GM21723 (cell line): ENCODE results near the gene SLC8A2.

Experiments used
- ATAC-seq: cut with Tn5 transposase; IDR thresholded peaks from one replicate; pipeline ENCODE4 v1.9.1; 2021; ENCODE audit warnings: mild to moderate bottlenecking, moderate library complexity; ENCODE audit not compliant: unreplicated experiment

Gene SLC8A2

GRCh38 chr19:47432091-47432490, 39.6 kb downstream of the SLC8A2 start:
- no peak for ATAC-seq

DNA sequence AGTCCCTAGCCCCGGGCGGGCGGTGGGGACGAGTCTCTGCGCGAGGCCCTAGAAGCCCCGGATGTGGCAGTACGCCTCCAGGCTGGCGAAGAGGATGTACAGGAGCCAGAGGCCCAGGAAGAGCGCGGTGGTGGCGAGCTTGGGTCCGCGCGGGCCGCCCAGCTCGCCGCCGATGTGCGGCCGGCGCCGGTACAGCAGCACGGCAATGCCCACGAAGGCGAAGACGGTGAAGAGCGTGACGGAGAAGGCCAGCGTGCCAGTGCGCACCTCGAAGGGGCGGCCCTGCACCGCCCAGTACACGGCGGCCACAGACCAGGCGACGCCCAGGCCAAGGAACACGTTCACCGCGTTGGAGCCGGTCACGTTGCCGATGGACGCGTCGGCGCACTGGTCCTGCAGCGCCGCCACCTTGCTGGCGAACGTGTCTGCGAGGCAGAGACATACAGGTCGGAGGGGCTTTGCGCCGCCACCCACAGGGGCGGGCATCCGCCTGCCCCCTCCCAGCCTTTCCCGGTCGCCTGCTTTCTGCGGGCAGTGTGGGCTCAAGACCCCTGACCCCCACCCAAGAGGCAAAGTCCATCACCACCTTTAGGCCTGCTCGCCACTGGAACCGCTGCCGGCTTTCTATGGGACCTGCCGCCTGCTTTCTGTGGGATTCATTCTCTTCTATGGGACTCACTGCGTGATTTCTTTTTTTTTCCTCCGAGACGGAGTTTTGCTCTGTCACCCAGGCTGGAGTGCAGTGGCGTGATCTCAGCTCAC, 41.5 kb downstream of the SLC8A2 start:
- no peak for ATAC-seq

GRCh38 chr19:47429140-47429793, 42.4 kb downstream of the SLC8A2 start:
- no peak for ATAC-seq

- ATAC-seq = no peak
Measured at GRCh38 chr19:47428177-47428894, 43.4 kb downstream of the SLC8A2 start.

- peak; percentile 55 for ATAC-seq
Measured at GRCh38 chr19:47427241-47428176, 44.2 kb downstream of the SLC8A2 start.

DNA sequence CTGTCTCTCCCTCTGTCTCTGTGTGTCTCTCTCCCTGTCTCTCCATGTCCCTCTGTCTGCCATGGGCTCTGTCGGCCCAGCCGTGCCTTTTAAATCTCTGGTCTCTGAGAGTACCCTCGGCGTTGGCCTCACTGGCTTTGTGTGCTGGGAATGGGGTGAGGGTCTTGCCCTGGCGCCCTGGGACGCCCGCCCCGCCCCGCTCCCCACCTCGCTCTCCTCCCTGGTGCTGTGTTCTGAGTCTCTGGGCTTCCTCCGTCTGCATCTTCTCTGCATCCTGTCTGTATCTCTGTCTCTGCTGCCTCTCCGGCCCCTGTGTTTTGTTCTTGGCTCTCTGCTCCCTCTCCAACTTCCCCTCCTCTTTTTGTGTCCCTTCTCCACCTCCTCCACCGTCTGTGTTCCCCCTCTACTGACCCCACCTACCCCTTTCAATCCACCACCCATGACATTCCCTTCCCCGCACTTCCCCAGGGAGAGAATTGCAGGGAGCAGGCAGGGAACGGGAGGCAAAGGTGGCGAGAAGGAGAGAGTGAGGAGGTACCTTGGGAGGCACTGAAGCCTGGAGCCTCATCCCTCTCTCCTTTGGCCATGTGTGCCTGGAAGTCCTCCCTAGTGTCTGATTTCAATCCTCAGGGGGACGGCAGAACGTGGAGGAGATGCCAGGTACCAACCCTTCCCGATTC, 48.4 kb downstream of the SLC8A2 start:
- ATAC-seq = no peak

DNA sequence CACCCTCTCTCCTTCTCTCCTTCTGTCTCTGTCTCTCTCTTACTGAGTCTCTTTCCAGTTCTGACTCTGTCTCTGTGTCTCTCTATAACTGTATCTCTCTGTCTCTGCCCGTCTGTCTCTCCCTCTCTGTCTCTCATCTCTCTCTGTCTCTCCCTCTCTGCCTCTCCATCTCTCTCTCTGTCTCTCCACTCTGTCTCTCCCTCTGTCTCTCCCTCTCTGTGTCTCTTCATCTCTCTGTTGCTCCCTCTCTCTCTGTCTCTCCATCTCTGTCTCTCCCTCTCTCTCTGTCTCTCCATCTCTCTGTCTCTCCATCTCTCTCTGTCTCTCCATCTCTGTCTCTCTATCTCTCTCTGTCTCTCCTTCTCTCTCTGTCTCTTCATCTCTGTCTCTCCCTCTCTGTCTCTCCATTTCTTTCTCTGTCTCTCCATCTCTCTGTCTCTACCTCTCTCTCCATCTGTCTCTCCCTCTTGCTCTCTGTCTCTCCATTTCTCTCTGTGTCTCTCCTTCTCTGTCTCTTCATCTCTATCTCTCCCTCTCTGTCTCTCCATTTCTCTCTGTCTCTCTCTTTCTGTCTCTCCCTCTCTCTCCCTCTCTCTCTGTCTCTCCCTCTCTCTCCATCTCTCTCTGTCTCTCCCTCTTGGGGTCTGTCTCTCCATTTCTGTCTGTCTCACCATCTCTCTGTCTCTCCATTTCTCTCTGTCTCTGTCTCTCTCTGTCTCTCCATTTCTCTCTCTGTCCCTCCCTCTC, 49.1 kb downstream of the SLC8A2 start:
- no peak for ATAC-seq

DNA sequence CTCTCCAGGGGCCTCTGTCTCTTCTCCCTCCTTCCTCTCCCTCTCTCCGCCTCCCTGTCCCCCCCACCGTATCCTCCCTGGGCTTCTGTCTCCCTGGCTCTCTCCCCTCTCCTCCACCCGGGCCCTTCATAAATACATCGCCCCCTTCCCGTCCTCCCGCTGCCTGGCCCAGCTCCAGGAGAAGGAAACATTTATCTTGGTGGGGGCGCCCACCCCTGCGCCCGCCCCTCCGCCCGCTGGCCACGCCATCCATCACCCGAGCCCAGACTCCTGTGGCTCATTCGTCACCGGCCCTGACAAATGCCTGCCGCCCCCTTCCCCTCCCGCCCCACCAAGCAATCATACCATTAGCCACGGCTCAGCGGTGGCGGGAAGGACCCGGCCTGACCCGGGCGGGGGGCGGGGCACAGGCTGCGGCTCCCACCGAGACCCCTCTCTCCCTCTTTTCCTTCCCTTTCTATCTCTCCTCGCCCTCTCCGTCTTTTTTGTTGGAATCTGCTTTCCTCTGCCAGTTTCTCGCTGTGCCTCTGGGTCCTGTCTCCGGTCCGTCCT, 49.8 kb downstream of the SLC8A2 start:
- no peak for ATAC-seq

- ATAC-seq = no peak
Measured at GRCh38 chr19:47421244-47421786, 50.4 kb downstream of the SLC8A2 start.

DNA sequence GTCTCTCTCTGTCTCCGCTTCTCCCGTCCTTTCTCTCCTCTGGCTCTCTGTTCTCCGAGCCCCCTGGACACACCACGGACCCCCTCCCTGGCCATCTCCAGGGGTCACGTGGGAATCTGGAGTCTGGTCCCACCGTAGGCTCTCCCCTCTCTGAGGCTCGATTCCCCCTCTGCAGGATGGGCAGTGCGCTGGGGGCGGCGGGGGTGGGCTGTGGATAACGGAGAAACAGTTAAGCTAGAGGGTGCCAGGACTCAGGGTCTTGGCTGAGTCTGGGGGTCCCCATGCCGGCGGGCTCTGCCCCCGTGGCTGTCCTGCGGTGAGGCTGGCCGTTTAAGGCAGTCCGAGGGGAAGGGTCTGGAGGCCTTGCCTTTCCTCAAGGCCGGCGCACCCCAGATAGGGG, 51.9 kb downstream of the SLC8A2 start:
- ATAC-seq = no peak

GRCh38 chr19:47419030-47419783, 52.5 kb downstream of the SLC8A2 start, which contains the start of gene MEIS3:
Gene MEIS3 (minus strand): TSS chr19:47419527. CDS start chr19:47419081, 446 bp downstream.
- ATAC-seq = no peak

GRCh38 chr19:47418692-47419029, 53.0 kb downstream of the SLC8A2 start:
- ATAC-seq = no peak

DNA sequence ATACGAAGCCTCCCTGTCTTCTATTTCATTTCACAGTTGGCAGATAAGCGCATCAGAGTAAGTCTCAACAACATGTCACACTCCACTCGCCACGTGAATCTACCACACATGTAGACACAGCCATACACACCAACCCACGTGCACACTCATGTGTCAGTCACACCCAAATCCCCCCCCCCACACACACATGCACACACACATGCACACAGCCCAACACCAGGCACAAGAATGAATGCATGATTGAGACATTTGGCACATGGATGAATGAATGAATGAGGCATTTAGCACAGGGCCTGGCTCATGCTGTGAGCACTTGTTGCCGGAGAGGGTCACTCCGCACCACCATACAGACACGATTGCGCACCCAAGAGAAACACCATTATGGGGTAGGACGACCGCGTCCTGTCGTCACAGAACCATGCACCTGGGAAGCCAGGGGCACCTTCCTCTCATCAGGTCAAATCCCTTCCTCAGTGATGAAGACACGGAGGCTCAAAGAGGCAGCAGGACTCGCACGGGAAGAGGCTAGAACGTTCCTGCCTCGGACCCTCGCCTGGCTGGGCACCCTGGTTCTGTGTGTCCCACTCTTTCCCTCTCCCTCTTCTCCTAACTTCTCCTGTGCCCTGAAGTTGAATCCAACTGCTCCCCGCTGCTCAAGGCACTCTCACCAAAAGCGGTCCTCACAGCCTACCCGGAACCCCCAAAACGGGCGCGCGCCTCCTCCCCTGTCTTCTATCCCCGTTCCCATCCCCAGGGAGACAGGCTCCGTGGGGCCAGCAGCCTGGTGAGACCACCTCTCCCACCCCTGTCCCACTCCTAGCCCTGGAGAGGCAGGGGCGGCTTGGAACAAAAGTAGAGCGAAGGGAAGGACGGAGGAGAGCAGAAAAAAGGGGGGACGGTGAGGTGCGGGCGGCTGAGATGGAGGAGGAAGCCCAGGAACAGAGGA, 53.7 kb downstream of the SLC8A2 start:
- no peak for ATAC-seq

- no peak for ATAC-seq
Measured at GRCh38 chr19:47417107-47417745, 54.5 kb downstream of the SLC8A2 start.

DNA sequence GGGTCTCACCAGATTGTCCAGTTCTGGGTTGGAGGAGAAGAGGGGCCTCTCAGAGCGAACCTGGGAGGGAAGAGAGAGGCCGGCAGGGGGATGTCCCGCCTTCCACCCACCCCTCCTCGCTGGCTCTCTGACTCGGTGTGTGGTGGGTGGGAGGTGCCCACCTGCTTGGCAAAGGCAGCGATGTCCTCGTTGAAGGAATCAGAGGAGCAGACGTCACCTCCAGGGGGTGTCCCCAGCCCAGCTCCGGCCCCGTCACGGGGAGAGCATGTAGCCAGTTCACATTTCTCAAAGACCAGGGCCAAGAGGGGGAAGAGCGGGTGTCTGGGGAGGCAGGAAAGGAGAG, 55.1 kb downstream of the SLC8A2 start:
- ATAC-seq = no peak

DNA sequence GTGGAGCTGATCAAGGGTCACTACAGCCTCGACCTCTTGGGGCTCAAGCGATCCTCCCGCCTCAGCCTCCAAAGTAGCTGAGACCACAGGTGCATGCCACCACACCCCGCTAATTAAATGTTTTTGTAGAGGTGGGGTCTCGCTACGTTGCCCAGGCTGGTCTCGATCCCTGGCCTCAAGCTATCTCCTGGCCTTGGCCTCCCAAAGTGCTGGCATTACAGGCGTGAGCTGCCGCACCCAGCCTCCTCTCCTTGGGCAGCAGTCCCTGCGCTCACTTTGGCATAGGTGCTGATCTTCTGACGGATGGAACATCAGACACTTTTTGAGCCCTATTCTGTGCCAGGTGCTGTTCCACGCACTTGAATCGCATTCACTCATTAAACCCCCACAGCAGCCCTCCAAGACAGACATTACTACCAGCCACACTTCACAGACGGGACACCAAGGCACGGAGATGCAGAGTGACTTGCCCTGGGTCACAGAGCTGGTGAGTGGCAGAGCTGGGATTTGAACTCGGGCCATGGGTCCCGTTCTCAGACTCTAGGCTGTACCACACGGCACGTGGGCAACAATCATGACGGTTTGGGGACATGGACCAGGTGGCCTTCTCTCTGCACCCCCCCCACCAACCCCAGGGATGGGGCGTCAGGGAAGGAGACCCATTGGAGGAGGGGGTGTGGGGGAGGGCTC, 55.6 kb downstream of the SLC8A2 start:
- no peak for ATAC-seq
